ENCODE data around the gene KCTD3.

GRCh38 chr1:215551806-215552205, 15.3 kb upstream of the KCTD3 start:
- TF ChIP-seq CTCF (IDR thresholded peaks at IDR 0.05), result no peak
- no peak for TF ChIP-seq POLR2AphosphoS5 (IDR thresholded peaks at IDR 0.05; ENCODE audit: insufficient read depth in 1 of 2, low read depth in 1 of 2)
- TF ChIP-seq POLR2A (IDR thresholded peaks at IDR 0.05), result no peak
